GM12801 (cell line): ENCODE data around the gene HDAC4.

Experiments
- TF ChIP-seq, protein P1 (sequence below): IDR thresholded peaks from one replicate; pipeline ENCODE4 v1.5.1; 2011; ENCODE audit warnings: control low read depth; ENCODE audit not compliant: insufficient read length; ENCODE audit errors: extremely low read depth

HDAC4 gene

GRCh38 chr2:239400596-239401066 lies at the start of gene HDAC4:
TSS of gene HDAC4 (minus strand) at chr2:239401020. CDS start at chr2:239352699, 48,321 bp downstream.
- TF ChIP-seq, protein P1, sequence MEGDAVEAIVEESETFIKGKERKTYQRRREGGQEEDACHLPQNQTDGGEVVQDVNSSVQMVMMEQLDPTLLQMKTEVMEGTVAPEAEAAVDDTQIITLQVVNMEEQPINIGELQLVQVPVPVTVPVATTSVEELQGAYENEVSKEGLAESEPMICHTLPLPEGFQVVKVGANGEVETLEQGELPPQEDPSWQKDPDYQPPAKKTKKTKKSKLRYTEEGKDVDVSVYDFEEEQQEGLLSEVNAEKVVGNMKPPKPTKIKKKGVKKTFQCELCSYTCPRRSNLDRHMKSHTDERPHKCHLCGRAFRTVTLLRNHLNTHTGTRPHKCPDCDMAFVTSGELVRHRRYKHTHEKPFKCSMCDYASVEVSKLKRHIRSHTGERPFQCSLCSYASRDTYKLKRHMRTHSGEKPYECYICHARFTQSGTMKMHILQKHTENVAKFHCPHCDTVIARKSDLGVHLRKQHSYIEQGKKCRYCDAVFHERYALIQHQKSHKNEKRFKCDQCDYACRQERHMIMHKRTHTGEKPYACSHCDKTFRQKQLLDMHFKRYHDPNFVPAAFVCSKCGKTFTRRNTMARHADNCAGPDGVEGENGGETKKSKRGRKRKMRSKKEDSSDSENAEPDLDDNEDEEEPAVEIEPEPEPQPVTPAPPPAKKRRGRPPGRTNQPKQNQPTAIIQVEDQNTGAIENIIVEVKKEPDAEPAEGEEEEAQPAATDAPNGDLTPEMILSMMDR = no peak

GRCh38 chr2:239445771-239446524 lies 45.1 kb upstream of the HDAC4 start:
- TF ChIP-seq, protein P1 = no peak

DNA sequence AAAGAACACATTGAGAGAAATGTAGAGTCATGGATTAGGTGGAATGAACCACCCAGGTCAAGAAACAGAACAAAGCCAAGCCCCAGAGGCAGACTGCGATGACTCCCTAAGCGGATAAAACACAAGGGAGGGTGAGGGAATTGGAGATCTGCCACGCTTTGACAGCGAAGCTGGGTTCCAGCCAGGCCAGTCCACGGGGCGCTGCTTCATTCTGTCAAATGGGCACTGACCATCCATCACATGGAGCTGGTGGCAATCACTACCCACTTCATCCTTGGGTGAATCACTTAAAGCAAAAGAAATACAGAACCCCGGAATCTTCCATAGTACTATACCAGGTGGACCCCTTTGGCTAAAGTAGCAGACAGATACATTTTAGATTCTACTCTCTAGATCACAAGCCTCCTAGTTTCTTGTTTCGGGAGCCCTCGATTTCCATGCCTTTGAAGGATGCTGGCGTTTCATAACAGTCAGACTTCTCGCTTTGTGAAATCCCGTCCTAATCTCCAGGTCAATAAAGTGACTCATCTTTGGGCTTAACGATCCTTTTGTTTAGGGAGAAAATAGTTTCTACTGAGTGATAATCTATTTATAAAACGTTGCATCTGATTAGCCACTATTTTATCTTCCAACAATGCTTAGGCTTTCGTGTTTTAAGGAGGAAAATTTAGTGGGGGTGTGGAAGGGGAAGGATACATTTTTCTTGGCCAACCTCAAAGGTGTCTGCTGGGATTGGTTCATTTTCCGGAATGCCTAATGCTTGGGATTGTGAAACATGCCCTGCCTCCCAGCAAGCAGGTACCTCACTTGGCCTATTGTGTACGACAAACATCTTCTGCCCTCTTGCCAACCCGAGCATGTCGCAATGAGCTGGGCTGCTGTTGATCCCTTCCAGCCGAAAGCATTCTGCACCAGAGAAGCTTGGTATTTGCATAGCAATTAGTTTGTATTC lies 44.1 kb upstream of the HDAC4 start:
- TF ChIP-seq, protein P1 = no peak

DNA sequence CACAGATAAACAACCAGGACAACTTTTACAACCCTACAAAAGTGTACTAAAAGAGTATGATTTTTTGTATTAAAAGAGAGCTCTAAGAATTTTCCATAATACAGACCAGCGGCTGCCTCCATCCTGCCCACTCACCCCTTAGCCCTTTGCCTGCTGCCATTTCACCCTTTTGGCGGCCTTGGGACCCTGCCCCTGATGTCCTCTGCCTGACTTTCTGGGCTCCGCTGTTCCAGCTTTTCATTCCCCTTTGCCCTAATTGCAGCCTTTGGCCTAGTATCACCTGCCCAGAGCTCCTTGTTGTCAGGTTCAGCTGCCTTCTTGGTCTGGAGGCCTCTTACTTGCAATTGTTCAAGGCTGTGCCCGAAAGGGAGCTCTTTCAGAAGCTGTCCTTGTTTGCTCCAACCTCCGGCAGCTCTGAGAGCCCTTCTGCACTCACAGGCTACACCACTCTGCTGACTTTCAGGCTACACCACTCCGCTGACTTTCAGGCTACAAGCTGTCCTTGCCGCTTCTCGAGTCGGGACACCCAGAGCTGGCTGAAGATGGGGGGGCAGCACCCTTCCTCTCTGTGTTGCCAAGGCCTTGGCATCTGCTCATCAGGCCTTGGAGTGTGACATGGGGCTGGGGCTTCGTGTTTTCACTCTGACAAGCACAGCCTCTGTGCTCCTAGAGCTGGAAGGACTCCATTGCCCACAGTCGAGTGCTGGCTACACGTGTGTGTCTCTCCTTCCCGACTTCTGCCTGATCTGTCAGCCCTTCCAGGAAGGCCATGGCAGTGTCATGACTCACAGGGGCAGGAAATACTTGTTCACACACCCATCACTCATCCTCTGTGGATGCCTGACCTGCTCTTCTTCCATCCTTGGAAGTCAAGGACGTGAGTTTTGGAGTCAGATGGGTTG lies 43.1 kb upstream of the HDAC4 start:
- TF ChIP-seq, protein P1 = no peak

GRCh38 chr2:239443102-239443620 lies 42.3 kb upstream of the HDAC4 start:
- TF ChIP-seq, protein P1 = no peak

DNA sequence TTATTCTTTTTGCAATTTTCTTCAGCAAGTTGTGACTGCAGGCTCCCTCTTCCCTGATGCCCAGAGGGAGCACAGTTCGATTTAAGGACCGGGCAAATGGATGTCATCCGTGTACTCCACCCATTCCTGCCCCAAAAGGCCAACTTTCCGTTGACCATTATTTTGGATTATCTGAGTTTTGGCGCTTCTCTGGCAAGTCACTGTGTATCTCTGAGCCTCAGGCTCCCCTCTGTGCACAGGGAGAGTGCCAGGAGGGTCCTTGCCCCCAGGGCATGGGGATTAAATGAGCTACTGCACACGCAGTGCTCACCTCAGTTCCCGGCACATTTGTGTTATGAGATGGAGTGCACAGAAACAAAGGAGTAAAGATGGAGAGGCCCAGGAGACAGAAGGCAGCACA lies 41.4 kb upstream of the HDAC4 start:
- TF ChIP-seq, protein P1 = no peak
